H9 (cell line): ENCODE measurements around the gene LATS2. TPM values are rescaled to one million over a fixed set of nuclear protein-coding genes. Genes with fewer than 3 reads are reported as not detected.

Experiments used
- DNase-seq: peaks from one replicate; pipeline ENCODE4 v3.0.0-alpha.2; 2017
- H2AFZ ChIP-seq: one replicate; pipeline ENCODE4 v1.6.1; 2013; ENCODE audit warnings: mild to moderate bottlenecking, low read length, control low read depth, moderate library complexity
- H2AK5ac ChIP-seq: 2 replicates; pipeline ENCODE4 v1.6.1; 2013; ENCODE audit warnings: low read length, control low read depth, mixed read lengths; ENCODE audit not compliant: insufficient read length
- H2BK120ac ChIP-seq: one replicate; pipeline ENCODE4 v1.6.1; 2013; ENCODE audit warnings: low read depth, mild to moderate bottlenecking, low read length, control low read depth, inconsistent platforms; ENCODE audit not compliant: poor library complexity, severe bottlenecking
- H2BK12ac ChIP-seq: 2 replicates; pipeline ENCODE4 v1.6.1; 2013; ENCODE audit warnings: low read length, control low read depth, mixed read lengths, low read depth; ENCODE audit not compliant: insufficient read length
- H2BK15ac ChIP-seq: 2 replicates; pipeline ENCODE4 v1.6.1; 2013; ENCODE audit warnings: low read depth, low read length, control low read depth
- H2BK20ac ChIP-seq: one replicate; pipeline ENCODE4 v1.6.1; 2013; ENCODE audit warnings: low read depth, mild to moderate bottlenecking, low read length, control low read depth, inconsistent platforms; ENCODE audit not compliant: poor library complexity, severe bottlenecking
- H2BK5ac ChIP-seq: 2 replicates; pipeline ENCODE4 v1.6.1; 2013; ENCODE audit warnings: low read length, control low read depth, mixed read lengths; ENCODE audit not compliant: insufficient read length
- H3K14ac ChIP-seq: 2 replicates; pipeline ENCODE4 v1.6.1; 2013; ENCODE audit warnings: low read length, control low read depth; ENCODE audit not compliant: insufficient read depth
- H3K18ac ChIP-seq: 2 replicates; pipeline ENCODE4 v1.6.1; 2013; ENCODE audit warnings: low read depth, mild to moderate bottlenecking, mixed read lengths, low read length, control low read depth; ENCODE audit not compliant: insufficient read length
- H3K23ac ChIP-seq: 2 replicates; pipeline ENCODE4 v1.6.1; 2013; ENCODE audit warnings: low read length, control low read depth, mixed read lengths, low read depth; ENCODE audit not compliant: insufficient read length
- H3K23me2 ChIP-seq: 2 replicates; pipeline ENCODE4 v1.6.1; 2013; ENCODE audit warnings: low read depth, mild to moderate bottlenecking, mixed read lengths, low read length, control low read depth; ENCODE audit not compliant: insufficient read length, poor library complexity, severe bottlenecking
- H3K27ac ChIP-seq: 2 replicates; pipeline ENCODE4 v1.5.1; 2013; ENCODE audit warnings: low read length, control low read depth, mixed read lengths, low read depth; ENCODE audit not compliant: insufficient read length
- H3K27me3 ChIP-seq: 2 replicates; pipeline ENCODE4 v1.6.1; 2013; ENCODE audit warnings: low read length, control low read depth, inconsistent platforms; ENCODE audit not compliant: insufficient read depth
- H3K4ac ChIP-seq: 2 replicates; pipeline ENCODE4 v1.6.1; 2013; ENCODE audit warnings: low read depth, mild to moderate bottlenecking, control low read depth, inconsistent platforms, low read length, moderate library complexity
- H3K4me1 ChIP-seq: 2 replicates; pipeline ENCODE4 v1.6.1; 2013; ENCODE audit warnings: low read length, control low read depth, inconsistent platforms; ENCODE audit not compliant: insufficient read depth
- H3K4me2 ChIP-seq: 2 replicates; pipeline ENCODE4 v1.6.1; 2013; ENCODE audit warnings: low read length, control low read depth, mixed read lengths; ENCODE audit not compliant: insufficient read length, insufficient read depth
- H3K56ac ChIP-seq: 2 replicates; pipeline ENCODE4 v1.6.1; 2013; ENCODE audit warnings: low read depth, mild to moderate bottlenecking, mixed read lengths, low read length, control low read depth; ENCODE audit not compliant: insufficient read length
- H3K79me1 ChIP-seq: 2 replicates; pipeline ENCODE4 v1.6.1; 2013; ENCODE audit warnings: low read depth, mild to moderate bottlenecking, moderate library complexity, low read length, control low read depth, inconsistent platforms; ENCODE audit not compliant: insufficient read depth, poor library complexity, severe bottlenecking
- H3K79me2 ChIP-seq: 2 replicates; pipeline ENCODE4 v1.6.1; 2013; ENCODE audit warnings: low read length, control low read depth, inconsistent platforms; ENCODE audit not compliant: insufficient read depth
- H3K9ac ChIP-seq: 2 replicates; pipeline ENCODE4 v1.6.1; 2013; ENCODE audit warnings: low read length, control low read depth, mixed read lengths; ENCODE audit not compliant: insufficient read length; ENCODE audit errors: extremely low read depth
- H3K9me3 ChIP-seq: one replicate; pipeline ENCODE4 v1.6.1; 2013; ENCODE audit warnings: low read depth, low read length, inconsistent platforms; ENCODE audit not compliant: control insufficient read depth
- H3T11ph ChIP-seq: one replicate; pipeline ENCODE4 v1.6.1; 2013; ENCODE audit warnings: mild to moderate bottlenecking, low read length, control low read depth, inconsistent platforms
- H4K20me1 ChIP-seq: one replicate; pipeline ENCODE4 v1.6.1; 2013; ENCODE audit not compliant: control insufficient read depth, insufficient read length, insufficient read depth
- H4K5ac ChIP-seq: 2 replicates; pipeline ENCODE4 v1.6.1; 2013; ENCODE audit warnings: low read depth, mild to moderate bottlenecking, mixed read lengths, low read length, control low read depth; ENCODE audit not compliant: insufficient read length
- H4K8ac ChIP-seq: replicated peaks from 2 replicates; pipeline ENCODE4 v1.6.1; 2013; ENCODE audit warnings: low read length, control low read depth, mixed read lengths, low read depth; ENCODE audit not compliant: insufficient read length
- H4K91ac ChIP-seq: 2 replicates; pipeline ENCODE4 v1.6.1; 2013; ENCODE audit warnings: low read depth, mild to moderate bottlenecking, moderate library complexity, mixed read lengths, low read length, control low read depth; ENCODE audit not compliant: insufficient read length
- H3K27ac Mint-ChIP-seq, 3 experiments: 2 replicates in 2 of 3; 3 replicates in 1 of 3; pipeline ENCODE4 v1.8.0; 2020 to 2021; ENCODE audit warnings: mixed read lengths in 3 of 3, mild to moderate bottlenecking in 1 of 3, moderate library complexity in 1 of 3
- H3K27me3 Mint-ChIP-seq: 2 replicates; pipeline ENCODE4 v1.8.0; 2021; ENCODE audit warnings: low read depth, mild to moderate bottlenecking, moderate library complexity, mixed read lengths
- H3K36me3 Mint-ChIP-seq, 3 experiments: 2 replicates in 2 of 3; 3 replicates in 1 of 3; pipeline ENCODE4 v1.8.0; 2020 to 2021; ENCODE audit warnings: low read depth in 3 of 3, mixed read lengths in 3 of 3; ENCODE audit not compliant: insufficient read depth in 1 of 3
- H3K4me1 Mint-ChIP-seq, 2 experiments: 2 replicates each; pipeline ENCODE4 v1.8.0; 2020; ENCODE audit warnings: mixed read lengths in 2 of 2
- H3K4me3 Mint-ChIP-seq, 2 experiments: 2 replicates in 1 of 2; 3 replicates in 1 of 2; pipeline ENCODE4 v1.8.0; 2020 to 2021; ENCODE audit warnings: mild to moderate bottlenecking in 2 of 2, mixed read lengths in 2 of 2, moderate library complexity in 1 of 2
- H3K9me3 Mint-ChIP-seq, 2 experiments: 2 replicates in 1 of 2; 3 replicates in 1 of 2; pipeline ENCODE4 v1.8.0; 2020; ENCODE audit warnings: mild to moderate bottlenecking in 2 of 2, mixed read lengths in 2 of 2, moderate library complexity in 1 of 2
- WGBS: extraction: QIAGEN DNeasy Blood & Tissue Kit; methylation state at CpG from one replicate; pipeline ENCODE4 v1.1.7; 2013; ENCODE audit warnings: missing lambda C conversion rate, low lambda C conversion rate, mixed read lengths; ENCODE audit not compliant: insufficient read length; ENCODE audit errors: extremely low coverage; 5-methylcytosine and 5-hydroxymethylcytosine counted together
- total RNA-seq: library from RNA; stranded (reverse); gene quantifications from 2 replicates; pipeline ENCODE4 v1.2.1, GENCODE V29; 2021
- TF ChIP-seq, protein P1 (sequence below): fragments of 200-600 bp; sonication (generic); conservative IDR thresholded peaks from 3 replicates; pipeline ENCODE4 v1.8.0; 2021; ENCODE audit warnings: antibody characterized with exemption, mild to moderate bottlenecking

Gene LATS2
- total RNA-seq, 1 experiment from 2014 or later = 20.0 TPM

DNA sequence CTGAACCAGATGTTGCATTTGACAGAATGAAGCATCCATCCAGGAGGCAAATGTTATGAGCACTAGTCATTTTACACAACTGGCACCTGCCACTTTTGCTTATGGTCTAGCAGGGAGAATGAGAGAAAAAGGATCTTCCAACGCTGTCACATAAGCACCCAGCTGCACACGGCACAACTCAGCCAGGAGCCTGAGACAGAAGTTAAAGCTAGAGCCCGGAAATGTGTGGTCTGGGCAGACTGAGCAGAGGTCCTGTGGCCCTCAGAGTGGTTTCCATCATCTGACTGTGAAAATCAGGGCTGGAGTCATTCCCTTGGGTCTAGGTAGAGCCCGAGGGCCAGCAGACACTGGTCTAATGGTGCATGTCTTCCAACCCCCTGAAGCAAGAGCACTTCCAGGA is 80.5 kb downstream of the LATS2 start:
- H4K8ac ChIP-seq = no peak overlapping the region
- H3K4me1 ChIP-seq = no peaks in the 10 kb centered on the region
- no peaks in the 10 kb centered on the region for H4K20me1 ChIP-seq
- H3K14ac ChIP-seq = no peak overlapping the region
- no peak overlapping the region for H3K9ac ChIP-seq
- TF ChIP-seq, protein P1, sequence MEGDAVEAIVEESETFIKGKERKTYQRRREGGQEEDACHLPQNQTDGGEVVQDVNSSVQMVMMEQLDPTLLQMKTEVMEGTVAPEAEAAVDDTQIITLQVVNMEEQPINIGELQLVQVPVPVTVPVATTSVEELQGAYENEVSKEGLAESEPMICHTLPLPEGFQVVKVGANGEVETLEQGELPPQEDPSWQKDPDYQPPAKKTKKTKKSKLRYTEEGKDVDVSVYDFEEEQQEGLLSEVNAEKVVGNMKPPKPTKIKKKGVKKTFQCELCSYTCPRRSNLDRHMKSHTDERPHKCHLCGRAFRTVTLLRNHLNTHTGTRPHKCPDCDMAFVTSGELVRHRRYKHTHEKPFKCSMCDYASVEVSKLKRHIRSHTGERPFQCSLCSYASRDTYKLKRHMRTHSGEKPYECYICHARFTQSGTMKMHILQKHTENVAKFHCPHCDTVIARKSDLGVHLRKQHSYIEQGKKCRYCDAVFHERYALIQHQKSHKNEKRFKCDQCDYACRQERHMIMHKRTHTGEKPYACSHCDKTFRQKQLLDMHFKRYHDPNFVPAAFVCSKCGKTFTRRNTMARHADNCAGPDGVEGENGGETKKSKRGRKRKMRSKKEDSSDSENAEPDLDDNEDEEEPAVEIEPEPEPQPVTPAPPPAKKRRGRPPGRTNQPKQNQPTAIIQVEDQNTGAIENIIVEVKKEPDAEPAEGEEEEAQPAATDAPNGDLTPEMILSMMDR = no peak
- H2BK15ac ChIP-seq = no peak overlapping the region
- no peak overlapping the region for H2BK5ac ChIP-seq
- no peak overlapping the region for H3K4me2 ChIP-seq
- H3K56ac ChIP-seq = no peak overlapping the region
- Mint-ChIP-seq H3K9me3 (no peaks in the 10 kb centered on the region), H3K4me1 (no peaks in the 10 kb centered on the region), H3K27me3 (no peaks in the 10 kb centered on the region), H3K36me3 (peaks cover 22 to 71% (median 69%) of the 10 kb centered on the region in 3 experiments; a peak in 6 of 7 replicates), H3K27ac (no peak overlapping the region), H3K4me3 (no peak overlapping the region)
- H3K27me3 ChIP-seq = no peaks in the 10 kb centered on the region
- no peaks in the 10 kb centered on the region for H3K79me2 ChIP-seq
- H3T11ph ChIP-seq = no peak overlapping the region
- no peak overlapping the region for H3K23ac ChIP-seq
- WGBS = no CpG with 5 or more reads among the region's 4 CpGs
- H2AK5ac ChIP-seq = no peak overlapping the region
- peaks cover 3% of the 10 kb centered on the region for H3K79me1 ChIP-seq
- no peak overlapping the region for H2BK120ac ChIP-seq
- no peak overlapping the region for H3K18ac ChIP-seq
- no peaks in the 10 kb centered on the region for H3K9me3 ChIP-seq
- no peak overlapping the region for H4K91ac ChIP-seq
- no peak overlapping the region for H3K27ac ChIP-seq
- DNase-seq = no peak
- no peak overlapping the region for H2AFZ ChIP-seq
- H3K23me2 ChIP-seq = no peaks in the 10 kb centered on the region
- H4K5ac ChIP-seq = no peak overlapping the region
- no peak overlapping the region for H2BK20ac ChIP-seq
- H3K4ac ChIP-seq = no peak overlapping the region
- H2BK12ac ChIP-seq = no peak overlapping the region
